ENCODE data around the gene MTHFSD. TPM values are rescaled to one million over a fixed set of nuclear protein-coding genes. Genes with fewer than 3 reads are reported as not detected.

Gene MTHFSD
- total RNA-seq, 1 experiment from 2014 or later = 15.7 TPM

DNA sequence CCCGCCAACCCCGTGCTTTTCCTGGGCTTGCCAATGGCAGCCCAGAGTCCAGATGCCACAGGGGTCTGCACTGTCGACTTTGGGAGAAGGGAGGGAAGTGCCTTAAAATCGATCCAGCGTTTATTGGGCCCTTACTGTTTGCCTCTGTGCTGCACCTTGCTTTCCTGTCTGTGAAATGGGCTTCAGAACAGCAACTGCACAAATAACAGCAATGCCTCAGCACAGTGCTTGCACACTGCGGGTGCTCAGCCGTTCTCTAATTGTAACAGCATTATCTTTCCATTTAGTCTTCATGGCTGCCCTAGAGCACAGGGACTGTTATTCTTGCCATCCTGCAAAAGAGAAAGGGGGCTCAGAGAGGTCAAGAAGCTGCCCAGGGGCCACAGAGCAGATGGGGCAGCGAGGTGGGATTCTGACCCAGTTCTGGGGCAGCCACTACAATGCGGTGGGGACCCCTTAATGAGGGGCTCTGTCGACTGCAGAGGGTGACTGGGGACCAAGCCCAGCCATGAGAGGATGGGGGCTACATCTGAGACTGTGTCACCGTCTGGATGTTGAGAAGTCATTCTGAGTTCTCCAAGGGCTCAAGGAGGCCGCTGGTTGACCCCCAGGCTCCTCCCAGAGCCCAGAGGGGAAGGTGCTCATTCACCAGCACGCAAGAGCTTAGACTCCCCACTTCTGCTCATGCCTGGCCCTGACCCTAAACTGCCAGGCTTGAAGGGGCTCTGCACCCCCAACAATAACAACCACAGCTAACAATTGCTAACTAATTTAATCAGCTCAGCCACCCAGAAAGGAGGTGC lies 54.1 kb downstream of the MTHFSD start (continued):
- TF ChIP-seq CREB1 (CRISPR knock-in tag; IDR thresholded peaks at IDR 0.05) = no peak
- no peak for TF ChIP-seq ZNF317 (CRISPR knock-in tag; IDR thresholded peaks at IDR 0.05; ENCODE audit: borderline replicate concordance, low read depth)

DNA sequence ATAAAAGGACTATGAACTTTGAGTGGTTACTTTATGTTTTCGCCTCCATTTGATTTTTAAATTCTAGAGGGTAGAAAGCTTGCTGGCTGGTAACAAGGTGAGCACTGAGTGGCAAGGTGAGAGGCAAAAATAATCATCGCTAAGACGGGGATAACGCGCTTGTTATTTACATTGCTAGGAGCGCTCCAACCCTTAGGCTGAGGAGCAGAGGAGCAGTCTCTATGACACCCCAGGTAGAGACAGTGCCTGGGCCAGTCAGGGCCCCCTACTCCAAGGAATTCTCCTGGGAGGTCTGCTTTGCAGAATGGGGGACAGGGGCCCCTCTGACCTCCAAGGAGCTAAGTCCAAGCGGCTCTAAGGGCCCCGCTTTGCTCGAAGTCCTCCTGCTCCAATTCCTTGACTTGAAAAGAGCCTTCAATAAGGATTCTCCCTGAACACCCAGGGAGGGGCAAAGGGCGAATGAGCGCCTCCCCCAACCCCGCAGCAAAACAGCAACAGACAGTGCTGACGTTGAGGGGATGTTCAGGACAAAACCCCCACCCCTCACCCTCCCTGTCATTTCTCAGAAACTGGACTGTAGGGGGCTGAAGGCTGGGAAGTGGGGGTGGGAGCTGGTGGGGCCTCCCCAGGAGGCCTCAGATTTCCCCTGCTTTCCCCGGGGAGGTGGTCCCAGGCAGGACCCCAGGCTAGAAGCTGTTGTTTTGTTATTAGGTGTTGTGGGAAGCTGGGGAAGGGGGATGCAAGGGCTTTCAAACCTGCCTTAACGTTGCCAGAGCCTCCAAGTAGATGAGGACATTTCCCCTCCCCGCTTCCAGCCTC lies 54.9 kb downstream of the MTHFSD start:
- DNase-seq (ENCODE audit: low spot score) (no peak), ATAC-seq (peak; percentile 16; the same call in 1 of the 2 replicates)
- H3K4me3 Mint-ChIP-seq = no peak overlapping the region
- TF ChIP-seq ZNF219 (CRISPR knock-in tag; IDR thresholded peaks at IDR 0.05; ENCODE audit: borderline replicate concordance) (no peak), ZBTB43 (CRISPR knock-in tag; IDR thresholded peaks at IDR 0.05) (no peak), ZNF416 (CRISPR knock-in tag; IDR thresholded peaks at IDR 0.05) (no peak), NR3C1 (CRISPR knock-in tag; conservative IDR thresholded peaks at IDR 0.05; ENCODE audit: low read depth) (no peak), USF1 (CRISPR knock-in tag; IDR thresholded peaks at IDR 0.05) (no peak)
- TF ChIP-seq, protein P1, sequence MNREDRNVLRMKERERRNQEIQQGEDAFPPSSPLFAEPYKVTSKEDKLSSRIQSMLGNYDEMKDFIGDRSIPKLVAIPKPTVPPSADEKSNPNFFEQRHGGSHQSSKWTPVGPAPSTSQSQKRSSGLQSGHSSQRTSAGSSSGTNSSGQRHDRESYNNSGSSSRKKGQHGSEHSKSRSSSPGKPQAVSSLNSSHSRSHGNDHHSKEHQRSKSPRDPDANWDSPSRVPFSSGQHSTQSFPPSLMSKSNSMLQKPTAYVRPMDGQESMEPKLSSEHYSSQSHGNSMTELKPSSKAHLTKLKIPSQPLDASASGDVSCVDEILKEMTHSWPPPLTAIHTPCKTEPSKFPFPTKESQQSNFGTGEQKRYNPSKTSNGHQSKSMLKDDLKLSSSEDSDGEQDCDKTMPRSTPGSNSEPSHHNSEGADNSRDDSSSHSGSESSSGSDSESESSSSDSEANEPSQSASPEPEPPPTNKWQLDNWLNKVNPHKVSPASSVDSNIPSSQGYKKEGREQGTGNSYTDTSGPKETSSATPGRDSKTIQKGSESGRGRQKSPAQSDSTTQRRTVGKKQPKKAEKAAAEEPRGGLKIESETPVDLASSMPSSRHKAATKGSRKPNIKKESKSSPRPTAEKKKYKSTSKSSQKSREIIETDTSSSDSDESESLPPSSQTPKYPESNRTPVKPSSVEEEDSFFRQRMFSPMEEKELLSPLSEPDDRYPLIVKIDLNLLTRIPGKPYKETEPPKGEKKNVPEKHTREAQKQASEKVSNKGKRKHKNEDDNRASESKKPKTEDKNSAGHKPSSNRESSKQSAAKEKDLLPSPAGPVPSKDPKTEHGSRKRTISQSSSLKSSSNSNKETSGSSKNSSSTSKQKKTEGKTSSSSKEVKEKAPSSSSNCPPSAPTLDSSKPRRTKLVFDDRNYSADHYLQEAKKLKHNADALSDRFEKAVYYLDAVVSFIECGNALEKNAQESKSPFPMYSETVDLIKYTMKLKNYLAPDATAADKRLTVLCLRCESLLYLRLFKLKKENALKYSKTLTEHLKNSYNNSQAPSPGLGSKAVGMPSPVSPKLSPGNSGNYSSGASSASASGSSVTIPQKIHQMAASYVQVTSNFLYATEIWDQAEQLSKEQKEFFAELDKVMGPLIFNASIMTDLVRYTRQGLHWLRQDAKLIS (CRISPR knock-in tag; IDR thresholded peaks at IDR 0.05; ENCODE audit: borderline replicate concordance) = no peak
- H3K9me3 Mint-ChIP-seq = no peaks in the 10 kb centered on the region
- no peak overlapping the region for H3K27ac Mint-ChIP-seq
- H3K36me3 Mint-ChIP-seq = no peaks in the 10 kb centered on the region; the same call in 1 of the 2 replicates
- peaks cover 100% of the 10 kb centered on the region for H3K27me3 Mint-ChIP-seq (ENCODE audit: low read depth)
- POLR2A ChIA-PET = interaction anchor here (0.7 kb wide), 1 partner anchor 12 kb away, joined by 3 read pairs; no protein-coding TSS in a partner anchor
- CTCF ChIA-PET = interaction anchor here (0.6 to 6.6 kb wide), 4 partner anchors 17 to 248 kb away, joined by 3 to 39 read pairs (median 4); no protein-coding TSS in a partner anchor
- H3K4me1 Mint-ChIP-seq = peaks cover 52% of the 10 kb centered on the region

GRCh38 chr16:86499440-86499786 lies 55.6 kb downstream of the MTHFSD start:
- Mint-ChIP-seq H3K9me3 (no peaks in the 10 kb centered on the region), H3K27ac (no peak overlapping the region), H3K4me3 (peak overlapping the region; percentile 48; the same call in 1 of the 2 replicates), H3K27me3 (ENCODE audit: low read depth) (peaks cover 100% of the 10 kb centered on the region), H3K36me3 (no peaks in the 10 kb centered on the region), H3K4me1 (peaks cover 47% of the 10 kb centered on the region)
- TF ChIP-seq FOXK1 (CRISPR knock-in tag; IDR thresholded peaks at IDR 0.05) (no peak), JAZF1 (CRISPR knock-in tag; IDR thresholded peaks at IDR 0.05) (no peak), JUN (CRISPR knock-in tag; IDR thresholded peaks at IDR 0.05) (no peak), MLX (CRISPR knock-in tag; IDR thresholded peaks at IDR 0.05) (no peak), EMX1 (CRISPR knock-in tag; IDR thresholded peaks at IDR 0.05) (no peak), NR3C1 (CRISPR knock-in tag; conservative IDR thresholded peaks at IDR 0.05; ENCODE audit: low read depth) (no peak), SOX15 (CRISPR knock-in tag; IDR thresholded peaks at IDR 0.05) (no peak)
- TF ChIP-seq, protein P2, sequence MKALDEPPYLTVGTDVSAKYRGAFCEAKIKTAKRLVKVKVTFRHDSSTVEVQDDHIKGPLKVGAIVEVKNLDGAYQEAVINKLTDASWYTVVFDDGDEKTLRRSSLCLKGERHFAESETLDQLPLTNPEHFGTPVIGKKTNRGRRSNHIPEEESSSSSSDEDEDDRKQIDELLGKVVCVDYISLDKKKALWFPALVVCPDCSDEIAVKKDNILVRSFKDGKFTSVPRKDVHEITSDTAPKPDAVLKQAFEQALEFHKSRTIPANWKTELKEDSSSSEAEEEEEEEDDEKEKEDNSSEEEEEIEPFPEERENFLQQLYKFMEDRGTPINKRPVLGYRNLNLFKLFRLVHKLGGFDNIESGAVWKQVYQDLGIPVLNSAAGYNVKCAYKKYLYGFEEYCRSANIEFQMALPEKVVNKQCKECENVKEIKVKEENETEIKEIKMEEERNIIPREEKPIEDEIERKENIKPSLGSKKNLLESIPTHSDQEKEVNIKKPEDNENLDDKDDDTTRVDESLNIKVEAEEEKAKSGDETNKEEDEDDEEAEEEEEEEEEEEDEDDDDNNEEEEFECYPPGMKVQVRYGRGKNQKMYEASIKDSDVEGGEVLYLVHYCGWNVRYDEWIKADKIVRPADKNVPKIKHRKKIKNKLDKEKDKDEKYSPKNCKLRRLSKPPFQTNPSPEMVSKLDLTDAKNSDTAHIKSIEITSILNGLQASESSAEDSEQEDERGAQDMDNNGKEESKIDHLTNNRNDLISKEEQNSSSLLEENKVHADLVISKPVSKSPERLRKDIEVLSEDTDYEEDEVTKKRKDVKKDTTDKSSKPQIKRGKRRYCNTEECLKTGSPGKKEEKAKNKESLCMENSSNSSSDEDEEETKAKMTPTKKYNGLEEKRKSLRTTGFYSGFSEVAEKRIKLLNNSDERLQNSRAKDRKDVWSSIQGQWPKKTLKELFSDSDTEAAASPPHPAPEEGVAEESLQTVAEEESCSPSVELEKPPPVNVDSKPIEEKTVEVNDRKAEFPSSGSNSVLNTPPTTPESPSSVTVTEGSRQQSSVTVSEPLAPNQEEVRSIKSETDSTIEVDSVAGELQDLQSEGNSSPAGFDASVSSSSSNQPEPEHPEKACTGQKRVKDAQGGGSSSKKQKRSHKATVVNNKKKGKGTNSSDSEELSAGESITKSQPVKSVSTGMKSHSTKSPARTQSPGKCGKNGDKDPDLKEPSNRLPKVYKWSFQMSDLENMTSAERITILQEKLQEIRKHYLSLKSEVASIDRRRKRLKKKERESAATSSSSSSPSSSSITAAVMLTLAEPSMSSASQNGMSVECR (CRISPR knock-in tag; IDR thresholded peaks at IDR 0.05; ENCODE audit: borderline replicate concordance) = no peak
- ChIA-PET CTCF (interaction anchor here (1.1 to 6.6 kb wide), 3 partner anchors 18 to 247 kb away, joined by 4 to 39 read pairs (median 15); no protein-coding TSS in a partner anchor), POLR2A (no interaction called here)
- DNase-seq (ENCODE audit: low spot score) = no peak
- ATAC-seq = no peak

Data from WTC11 (cell line).